Heart left ventricle (tissue), 13 donors: ENCODE measurements around the gene NTRK2.

Experiments
- POLR2A ChIP-seq, 2 donors: fragments of 450-650 bp; IDR thresholded peaks; one replicate each; pipeline ENCODE4 v1.6.1; 2017; ENCODE audit warnings: antibody characterized with exemption in 2 of 2, mild to moderate bottlenecking in 2 of 2, moderate library complexity in 2 of 2
- TF ChIP-seq, protein P1 (sequence below), 12 donors: fragments of 200-600 bp; sonication (generic) in 4 of 12; IDR thresholded peaks; one replicate each; pipeline versions ENCODE4 v1.5.0 to v1.8.0; 2018 to 2022; ENCODE audit warnings: antibody characterized with exemption in 12 of 12, mild to moderate bottlenecking in 5 of 12
- donor health status: ischemic (EF 13 %, LVEDD 7.1; RV severe dilation, severe dysfunction).
- donor health status: DM: no; HTN: yes; CAD: no.
- donor health status: DM: no; HTN: no; CAD: no.
- donor health status: ischemic (EF 25% LVEDD 6.9; RV normal size, moderate dysfunction).
- donor health status: ischemic (EF 25% LVEDD 5.7; RV mildly dilated, moderate dysfunction).
- donor health status: ischemic (EF 35%, LVEDD 5.7; RV mildly dilated, moderate dysfunction).
- donor health status: nonischemic (EF 11% LVEDD 7.7; RV severe dilation, severe dysfunction).
- donor health status: DM: yes; HTN: yes; CAD: no.
- donor health status: PGD.
- donor health status: ischemic (EF 29% LVEDD 5.4; RV normal size, mild dysfunction).
- donor health status: nonischemic (EF 23%, LVEDD 6.1; RV moderate dilation, normal function).

DNA sequence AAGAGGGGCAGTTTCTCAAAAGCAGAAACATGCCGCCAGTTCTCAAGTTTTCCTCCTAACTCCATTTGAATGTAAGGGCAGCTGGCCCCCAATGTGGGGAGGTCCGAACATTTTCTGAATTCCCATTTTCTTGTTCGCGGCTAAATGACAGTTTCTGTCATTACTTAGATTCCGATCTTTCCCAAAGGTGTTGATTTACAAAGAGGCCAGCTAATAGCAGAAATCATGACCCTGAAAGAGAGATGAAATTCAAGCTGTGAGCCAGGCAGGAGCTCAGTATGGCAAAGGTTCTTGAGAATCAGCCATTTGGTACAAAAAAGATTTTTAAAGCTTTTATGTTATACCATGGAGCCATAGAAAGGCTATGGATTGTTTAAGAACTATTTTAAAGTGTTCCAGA lies 142.8 kb downstream of the NTRK2 start:
- TF ChIP-seq, protein P1, sequence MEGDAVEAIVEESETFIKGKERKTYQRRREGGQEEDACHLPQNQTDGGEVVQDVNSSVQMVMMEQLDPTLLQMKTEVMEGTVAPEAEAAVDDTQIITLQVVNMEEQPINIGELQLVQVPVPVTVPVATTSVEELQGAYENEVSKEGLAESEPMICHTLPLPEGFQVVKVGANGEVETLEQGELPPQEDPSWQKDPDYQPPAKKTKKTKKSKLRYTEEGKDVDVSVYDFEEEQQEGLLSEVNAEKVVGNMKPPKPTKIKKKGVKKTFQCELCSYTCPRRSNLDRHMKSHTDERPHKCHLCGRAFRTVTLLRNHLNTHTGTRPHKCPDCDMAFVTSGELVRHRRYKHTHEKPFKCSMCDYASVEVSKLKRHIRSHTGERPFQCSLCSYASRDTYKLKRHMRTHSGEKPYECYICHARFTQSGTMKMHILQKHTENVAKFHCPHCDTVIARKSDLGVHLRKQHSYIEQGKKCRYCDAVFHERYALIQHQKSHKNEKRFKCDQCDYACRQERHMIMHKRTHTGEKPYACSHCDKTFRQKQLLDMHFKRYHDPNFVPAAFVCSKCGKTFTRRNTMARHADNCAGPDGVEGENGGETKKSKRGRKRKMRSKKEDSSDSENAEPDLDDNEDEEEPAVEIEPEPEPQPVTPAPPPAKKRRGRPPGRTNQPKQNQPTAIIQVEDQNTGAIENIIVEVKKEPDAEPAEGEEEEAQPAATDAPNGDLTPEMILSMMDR (IDR thresholded peaks at IDR 0.05): no peak
- TF ChIP-seq POLR2A (IDR thresholded peaks at IDR 0.05): no peak
